AG04450 (cell line): ENCODE measurements around the gene MAD1L1. TPM values are rescaled to one million over a fixed set of nuclear protein-coding genes. Genes with fewer than 3 reads are reported as not detected.

Experiments
- CTCF ChIA-PET: fragments of 300-600, 350-600 bp; formaldehyde crosslinking; extraction: SDS; loops from one replicate; lab custom pipeline; 2022; ENCODE audit warnings: antibody characterized with exemption, inconsistent platforms; lab: Charles Lee
- POLR2A ChIA-PET: fragments of 350-600 bp; formaldehyde crosslinking; extraction: SDS; loops from one replicate; lab custom pipeline; 2021; ENCODE audit warnings: antibody characterized with exemption, inconsistent platforms; lab: Yijun Ruan, JAX
- DNase-seq: peaks from one replicate; pipeline ENCODE4 v3.0.0-alpha.2; 2011; ENCODE audit warnings: low read depth, low spot score
- H3K27ac ChIP-seq: one replicate; pipeline ENCODE4 v1.5.1; 2012; ENCODE audit warnings: low read depth, low read length, control low read depth
- H3K27me3 ChIP-seq: one replicate; pipeline ENCODE4 v1.6.0; 2012; ENCODE audit warnings: low read length; ENCODE audit not compliant: control insufficient read depth, insufficient read depth
- H3K4me3 ChIP-seq: 2 replicates; pipeline ENCODE4 v1.5.1; 2011; ENCODE audit warnings: mild to moderate bottlenecking, low read depth, low read length, control low read depth
- H3K9me3 ChIP-seq: 2 replicates; pipeline ENCODE4 v1.5.1; 2012; ENCODE audit warnings: low read length; ENCODE audit not compliant: control insufficient read depth, insufficient read depth
- CTCF ChIP-seq: IDR thresholded peaks from 2 replicates; pipeline ENCODE4 v1.5.1; 2011; ENCODE audit warnings: low read depth, low read length, control low read depth, inconsistent platforms
- polyA plus RNA-seq: library from polyadenylated mRNA; depleted of rRNA; stranded (reverse); fragments of >200 nt; gene quantifications from 2 replicates; pipeline ENCODE4 v1.2.3, GENCODE V29; 2011

Gene MAD1L1
- polyA plus RNA-seq, 1 experiment, result 11.9 TPM

- ChIA-PET POLR2A (no interaction called here), CTCF (no interaction called here)
- Histone ChIP-seq H3K9me3 (no peaks in the 10 kb centered on the region; the same call in 1 of the 2 replicates), H3K27me3 (no peaks in the 10 kb centered on the region), H3K27ac (no peak overlapping the region), H3K4me3 (no peak overlapping the region)
- DNase-seq, result no peak
- TF ChIP-seq CTCF, result no peak
Measured at GRCh38 chr7:2002561-2003450, 229.9 kb downstream of the MAD1L1 start.

DNA sequence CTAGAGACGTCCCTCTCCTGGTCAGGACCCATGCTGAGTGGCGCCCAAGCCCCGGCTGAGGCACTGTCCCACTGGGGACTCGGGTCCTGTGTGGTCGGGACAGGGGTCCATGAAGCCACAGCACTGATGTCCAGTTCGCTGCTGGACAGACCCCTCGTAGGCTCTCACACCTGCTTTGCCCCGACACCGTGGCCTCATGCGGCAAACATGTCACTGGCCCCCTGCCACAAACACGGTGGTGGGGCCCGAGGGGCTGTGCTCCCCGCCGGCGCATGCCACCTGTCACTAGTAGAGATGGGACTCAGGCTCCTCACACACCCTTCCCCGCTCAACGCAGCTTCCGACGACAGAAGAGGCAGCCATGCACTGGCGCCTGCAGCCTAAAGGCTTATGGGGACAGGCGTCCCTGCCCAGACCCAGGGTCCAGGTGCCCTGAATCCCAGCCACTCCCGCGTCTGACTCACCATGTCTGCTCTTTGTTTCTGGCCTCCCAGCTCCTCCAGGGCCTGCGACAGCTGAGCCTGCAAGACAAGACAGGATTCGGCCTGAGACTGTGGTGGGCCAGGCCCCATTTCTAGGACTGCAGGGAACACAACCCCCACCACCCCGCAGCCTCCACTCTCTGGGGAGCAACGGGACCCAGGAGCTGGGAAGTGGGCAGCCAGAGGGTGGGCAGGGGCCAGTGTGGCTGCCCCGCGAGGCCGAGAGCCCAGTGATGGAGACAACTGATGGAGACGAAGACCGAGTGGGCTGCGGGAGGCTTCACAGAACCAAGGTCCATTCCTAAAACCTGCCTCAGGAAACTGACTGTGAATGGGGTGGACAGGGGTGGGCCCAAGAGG is 230.9 kb downstream of the MAD1L1 start:
- POLR2A ChIA-PET, result no interaction called here
- CTCF ChIA-PET, result no interaction called here

GRCh38 chr7:2000746-2001321 is 231.9 kb downstream of the MAD1L1 start:
- POLR2A ChIA-PET, result no interaction called here

More for the DNA sequence above, 230.9 kb downstream of the MAD1L1 start:
- Histone ChIP-seq H3K9me3 (no peaks in the 10 kb centered on the region; the same call in 1 of the 2 replicates), H3K27me3 (no peaks in the 10 kb centered on the region), H3K4me3 (no peak overlapping the region), H3K27ac (no peak overlapping the region)
- no peak for DNase-seq
- TF ChIP-seq CTCF, result no peak

GRCh38 chr7:2000153-2000687 is 232.5 kb downstream of the MAD1L1 start:
- no peaks in the 10 kb centered on the region for H3K27me3 ChIP-seq
- no peak for DNase-seq
- no peak overlapping the region for H3K4me3 ChIP-seq
- CTCF ChIA-PET, result no interaction called here
- no peak for TF ChIP-seq CTCF
- POLR2A ChIA-PET, result no interaction called here
- H3K9me3 ChIP-seq, result no peaks in the 10 kb centered on the region; the same call in 1 of the 2 replicates
- H3K27ac ChIP-seq, result no peak overlapping the region

More at GRCh38 chr7:2000746-2001321, 231.9 kb downstream of the MAD1L1 start:
- TF ChIP-seq CTCF, result no peak
- no peak overlapping the region for H3K4me3 ChIP-seq
- H3K27ac ChIP-seq, result no peak overlapping the region
- no peak for DNase-seq
- CTCF ChIA-PET, result no interaction called here
- no peaks in the 10 kb centered on the region for H3K27me3 ChIP-seq
- no peaks in the 10 kb centered on the region; the same call in 1 of the 2 replicates for H3K9me3 ChIP-seq
